Endothelial cell (in vitro differentiated cells): ENCODE results near the gene TH. TPM values are rescaled to one million over a fixed set of nuclear protein-coding genes. Genes with fewer than 3 reads are reported as not detected.

Source experiments
- DNase-seq: peaks from one replicate; pipeline ENCODE4 v3.0.0; 2021; ENCODE audit warnings: low spot score
- H3K27ac Mint-ChIP-seq: one replicate; pipeline ENCODE4 v1.8.0; 2021; ENCODE audit warnings: mixed read lengths, inconsistent platforms; ENCODE audit not compliant: unreplicated experiment
- H3K27me3 Mint-ChIP-seq: one replicate; pipeline ENCODE4 v1.8.0; 2021; ENCODE audit warnings: mild to moderate bottlenecking, moderate library complexity, mixed read lengths, inconsistent platforms; ENCODE audit not compliant: unreplicated experiment
- H3K36me3 Mint-ChIP-seq: one replicate; pipeline ENCODE4 v1.8.0; 2021; ENCODE audit warnings: mild to moderate bottlenecking, low read depth, mixed read lengths, inconsistent platforms; ENCODE audit not compliant: unreplicated experiment
- H3K4me1 Mint-ChIP-seq: one replicate; pipeline ENCODE4 v1.8.0; 2021; ENCODE audit warnings: mild to moderate bottlenecking, mixed read lengths, inconsistent platforms; ENCODE audit not compliant: unreplicated experiment
- H3K4me3 Mint-ChIP-seq: one replicate; pipeline ENCODE4 v1.8.0; 2021; ENCODE audit warnings: mild to moderate bottlenecking, mixed read lengths, inconsistent platforms; ENCODE audit not compliant: unreplicated experiment
- H3K9me3 Mint-ChIP-seq: one replicate; pipeline ENCODE4 v1.8.0; 2021; ENCODE audit warnings: mixed read lengths, inconsistent platforms; ENCODE audit not compliant: unreplicated experiment
- total RNA-seq: library from RNA; stranded (reverse); fragmentation: NEBNext Ultra II Directional; extraction: Animal tissue kit (Norgen Biotek cat#: 25700); gene quantifications from one replicate; pipeline ENCODE4 v1.2.1, GENCODE V29; 2021; ENCODE audit not compliant: unreplicated experiment
- TF ChIP-seq, protein P1 (sequence below): fragments of 200-600 bp; sonication (generic); IDR thresholded peaks from one replicate; pipeline ENCODE4 v1.5.0; 2021; ENCODE audit warnings: antibody characterized with exemption; ENCODE audit not compliant: unreplicated experiment

Gene TH
- total RNA-seq, 1 donor from 2014 or later, result not detected

DNA sequence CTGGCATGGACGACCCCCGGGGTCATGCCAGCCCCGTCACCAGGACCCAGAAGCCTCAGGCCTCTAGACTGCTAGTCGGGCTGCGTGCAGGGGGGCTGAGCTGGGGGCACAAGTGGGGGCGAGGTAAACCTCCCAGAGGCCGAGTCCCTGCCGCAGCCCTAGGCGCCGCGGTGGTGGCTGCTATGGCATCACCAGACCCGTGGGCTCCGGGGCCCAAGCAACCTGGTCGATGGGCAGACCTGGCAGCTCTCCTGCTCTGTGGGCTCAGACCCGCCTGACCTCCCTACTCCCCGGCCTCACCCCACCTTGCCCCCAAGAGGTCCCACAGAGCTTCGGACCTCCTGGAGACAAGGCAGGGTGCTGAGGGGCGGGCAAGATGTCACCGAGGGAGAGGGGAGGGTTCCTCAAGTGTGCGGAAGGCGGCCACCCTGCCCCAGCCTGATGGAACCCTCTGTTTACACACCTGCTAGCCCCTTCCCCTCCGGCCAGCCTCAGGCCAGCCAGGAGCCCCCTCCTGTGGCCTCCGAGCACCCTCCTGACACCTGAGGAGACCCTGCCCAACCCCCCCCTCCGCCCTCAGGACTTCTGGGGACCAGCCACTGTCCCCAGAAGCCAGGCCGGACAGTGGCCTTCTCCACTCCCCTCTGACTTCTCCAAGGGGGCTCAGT lies 41.8 kb downstream of the TH start:
- H3K4me1 Mint-ChIP-seq, result no peaks in the 10 kb centered on the region
- H3K36me3 Mint-ChIP-seq, result peaks cover 5% of the 10 kb centered on the region
- DNase-seq, result no peak
- no peak overlapping the region for H3K4me3 Mint-ChIP-seq
- H3K27ac Mint-ChIP-seq, result no peak overlapping the region
- TF ChIP-seq, protein P1, sequence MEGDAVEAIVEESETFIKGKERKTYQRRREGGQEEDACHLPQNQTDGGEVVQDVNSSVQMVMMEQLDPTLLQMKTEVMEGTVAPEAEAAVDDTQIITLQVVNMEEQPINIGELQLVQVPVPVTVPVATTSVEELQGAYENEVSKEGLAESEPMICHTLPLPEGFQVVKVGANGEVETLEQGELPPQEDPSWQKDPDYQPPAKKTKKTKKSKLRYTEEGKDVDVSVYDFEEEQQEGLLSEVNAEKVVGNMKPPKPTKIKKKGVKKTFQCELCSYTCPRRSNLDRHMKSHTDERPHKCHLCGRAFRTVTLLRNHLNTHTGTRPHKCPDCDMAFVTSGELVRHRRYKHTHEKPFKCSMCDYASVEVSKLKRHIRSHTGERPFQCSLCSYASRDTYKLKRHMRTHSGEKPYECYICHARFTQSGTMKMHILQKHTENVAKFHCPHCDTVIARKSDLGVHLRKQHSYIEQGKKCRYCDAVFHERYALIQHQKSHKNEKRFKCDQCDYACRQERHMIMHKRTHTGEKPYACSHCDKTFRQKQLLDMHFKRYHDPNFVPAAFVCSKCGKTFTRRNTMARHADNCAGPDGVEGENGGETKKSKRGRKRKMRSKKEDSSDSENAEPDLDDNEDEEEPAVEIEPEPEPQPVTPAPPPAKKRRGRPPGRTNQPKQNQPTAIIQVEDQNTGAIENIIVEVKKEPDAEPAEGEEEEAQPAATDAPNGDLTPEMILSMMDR, result no peak
- peaks cover 13% of the 10 kb centered on the region for H3K27me3 Mint-ChIP-seq
- H3K9me3 Mint-ChIP-seq, result no peaks in the 10 kb centered on the region

GRCh38 chr11:2129308-2129698 lies 42.3 kb downstream of the TH start:
- H3K27me3 Mint-ChIP-seq, result peaks cover 16% of the 10 kb centered on the region
- no peak overlapping the region for H3K27ac Mint-ChIP-seq
- TF ChIP-seq, protein P1, result no peak
- no peaks in the 10 kb centered on the region for H3K9me3 Mint-ChIP-seq
- no peaks in the 10 kb centered on the region for H3K4me1 Mint-ChIP-seq
- no peak for DNase-seq
- H3K4me3 Mint-ChIP-seq, result no peak overlapping the region
- H3K36me3 Mint-ChIP-seq, result peaks cover 5% of the 10 kb centered on the region

DNA sequence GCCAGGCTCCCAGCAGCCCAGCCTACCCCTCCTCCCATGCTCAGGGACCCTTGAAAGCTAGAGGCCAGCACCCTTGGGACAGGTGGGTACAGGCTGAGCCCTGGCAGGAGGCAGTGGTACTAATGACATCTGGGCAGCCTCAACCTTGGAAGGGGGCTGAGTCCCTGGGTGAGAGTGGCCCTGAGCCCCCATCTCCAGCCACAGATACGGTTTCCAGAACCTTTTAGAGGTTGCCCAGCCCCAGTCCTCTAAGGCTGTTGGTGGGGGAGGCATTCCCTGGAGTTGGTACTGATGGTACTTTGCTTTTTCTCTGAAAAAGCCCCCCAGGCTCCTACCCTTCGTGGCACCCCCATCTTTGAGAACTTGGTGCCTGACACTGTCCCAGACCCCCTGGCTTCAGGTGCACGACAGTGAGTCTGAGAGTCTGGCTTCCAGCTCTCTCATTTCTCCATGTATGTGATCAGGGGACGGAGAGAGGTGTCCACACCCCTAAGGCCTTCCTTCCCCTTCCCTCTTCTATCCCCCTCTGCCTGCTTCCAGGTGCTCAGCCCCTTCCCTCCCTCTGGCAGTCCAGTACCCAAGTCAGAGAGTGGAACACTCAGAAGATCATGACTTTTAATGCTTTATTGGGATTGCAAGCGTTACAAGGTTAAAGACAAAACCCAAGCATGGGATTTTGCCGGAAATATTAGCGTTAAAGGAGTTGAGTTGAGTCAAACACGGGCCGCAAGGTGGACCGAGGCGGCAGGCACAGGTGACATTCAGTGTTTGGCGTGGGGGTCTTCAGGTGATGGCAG lies 42.9 kb downstream of the TH start:
- no peaks in the 10 kb centered on the region for H3K4me1 Mint-ChIP-seq
- no peak for DNase-seq
- H3K9me3 Mint-ChIP-seq, result no peaks in the 10 kb centered on the region
- H3K4me3 Mint-ChIP-seq, result no peak overlapping the region
- peaks cover 16% of the 10 kb centered on the region for H3K27me3 Mint-ChIP-seq
- H3K27ac Mint-ChIP-seq, result peak overlapping the region; percentile 14
- peaks cover 5% of the 10 kb centered on the region for H3K36me3 Mint-ChIP-seq
- TF ChIP-seq, protein P1, result no peak

GRCh38 chr11:2128130-2128510 lies 43.5 kb downstream of the TH start:
- H3K4me3 Mint-ChIP-seq, result no peak overlapping the region
- H3K27me3 Mint-ChIP-seq, result peaks cover 18% of the 10 kb centered on the region
- no peaks in the 10 kb centered on the region for H3K9me3 Mint-ChIP-seq
- H3K36me3 Mint-ChIP-seq, result peaks cover 5% of the 10 kb centered on the region
- no peaks in the 10 kb centered on the region for H3K4me1 Mint-ChIP-seq
- TF ChIP-seq, protein P1, result no peak
- DNase-seq, result no peak
- no peak overlapping the region for H3K27ac Mint-ChIP-seq
